WTC11 (cell line): Measurements from ENCODE around the gene KIF3A. TPM values are rescaled to one million over a fixed set of nuclear protein-coding genes. Genes with fewer than 3 reads are reported as not detected.

Experiments used
- ATAC-seq: fragments of 200-7000 bp; cut with Tn5 transposase; 2 replicates; pipeline ENCODE4 v1.10.0; 2021; ENCODE audit warnings: mild to moderate bottlenecking, moderate library complexity
- CTCF ChIA-PET: fragments of 300-600 bp; sonication (Branson Sonifier 250); formaldehyde crosslinking; loops from one replicate; lab custom pipeline; 2021; ENCODE audit warnings: antibody characterized with exemption; lab: Charles Lee
- POLR2A ChIA-PET: fragments of 350-600 bp; sonication (Branson Sonifier 250); formaldehyde crosslinking; loops from one replicate; lab custom pipeline; 2021; ENCODE audit warnings: antibody characterized with exemption; lab: Charles Lee
- DNase-seq: peaks from one replicate; pipeline ENCODE4 v3.0.0; 2021; ENCODE audit warnings: low spot score
- H3K27ac Mint-ChIP-seq: 2 replicates; pipeline ENCODE4 v1.8.0; 2021; ENCODE audit warnings: mixed read lengths
- H3K27me3 Mint-ChIP-seq: 2 replicates; pipeline ENCODE4 v1.8.0; 2021; ENCODE audit warnings: low read depth, mild to moderate bottlenecking, moderate library complexity, mixed read lengths
- H3K36me3 Mint-ChIP-seq: 2 replicates; pipeline ENCODE4 v1.8.0; 2021; ENCODE audit warnings: mixed read lengths
- H3K4me1 Mint-ChIP-seq: 2 replicates; pipeline ENCODE4 v1.8.0; 2022; ENCODE audit warnings: mixed read lengths
- H3K4me3 Mint-ChIP-seq: 2 replicates; pipeline ENCODE4 v1.8.0; 2021; ENCODE audit warnings: mild to moderate bottlenecking, moderate library complexity, mixed read lengths
- H3K9me3 Mint-ChIP-seq: 2 replicates; pipeline ENCODE4 v1.8.0; 2021; ENCODE audit warnings: mixed read lengths
- AFF4 ChIP-seq: sonication (generic); formaldehyde crosslinking; IDR thresholded peaks from 2 replicates; pipeline ENCODE4 v1.8.1; 2023; ENCODE audit warnings: mild to moderate bottlenecking, missing genetic modification reagents, borderline replicate concordance
- ATF1 ChIP-seq: sonication (generic); formaldehyde crosslinking; IDR thresholded peaks from 2 replicates; pipeline ENCODE4 v1.8.1; 2023; ENCODE audit warnings: mild to moderate bottlenecking, moderate library complexity, missing genetic modification reagents
- CBFB ChIP-seq: sonication (generic); formaldehyde crosslinking; IDR thresholded peaks from 2 replicates; pipeline ENCODE4 v1.8.1; 2022; ENCODE audit warnings: mild to moderate bottlenecking, low read depth, missing genetic modification reagents
- CREB1 ChIP-seq: sonication (generic); formaldehyde crosslinking; IDR thresholded peaks from 2 replicates; pipeline ENCODE4 v1.8.0; 2023; ENCODE audit warnings: mild to moderate bottlenecking, missing genetic modification reagents
- FOXP1 ChIP-seq: sonication (generic); formaldehyde crosslinking; IDR thresholded peaks from 2 replicates; pipeline ENCODE4 v1.8.0; 2022; ENCODE audit warnings: missing genetic modification reagents, mild to moderate bottlenecking, moderate library complexity, borderline replicate concordance
- GRHL2 ChIP-seq: fragments of 250-450 bp; sonication (Bioruptor Pico); IDR thresholded peaks from 2 replicates; pipeline ENCODE4 v1.8.0; 2022; ENCODE audit warnings: mild to moderate bottlenecking, moderate library complexity; ENCODE audit not compliant: insufficient replicate concordance, severe bottlenecking
- HMGA2 ChIP-seq: fragments of 250-450 bp; sonication (Bioruptor Pico); IDR thresholded peaks from 2 replicates; pipeline ENCODE4 v1.4.0; 2021; ENCODE audit warnings: mild to moderate bottlenecking, moderate library complexity
- JUN ChIP-seq: sonication (generic); formaldehyde crosslinking; IDR thresholded peaks from 2 replicates; pipeline ENCODE4 v1.8.0; 2023; ENCODE audit warnings: mild to moderate bottlenecking, missing genetic modification reagents
- NFATC4 ChIP-seq: fragments of 250-450 bp; sonication (Bioruptor Pico); IDR thresholded peaks from 2 replicates; pipeline ENCODE4 v1.9.0; 2021; ENCODE audit warnings: mild to moderate bottlenecking
- NFE2L1 ChIP-seq: sonication (generic); formaldehyde crosslinking; IDR thresholded peaks from 2 replicates; pipeline ENCODE4 v1.8.1; 2023; ENCODE audit warnings: missing genetic modification reagents
- NR1H2 ChIP-seq: sonication (generic); formaldehyde crosslinking; IDR thresholded peaks from 2 replicates; pipeline ENCODE4 v1.9.0; 2021; ENCODE audit warnings: mild to moderate bottlenecking, moderate library complexity, missing genetic modification reagents
- OVOL2 ChIP-seq: fragments of 250-450 bp; sonication (Bioruptor Pico); IDR thresholded peaks from 2 replicates; pipeline ENCODE4 v1.9.0; 2021; ENCODE audit warnings: mild to moderate bottlenecking, borderline replicate concordance
- RORB ChIP-seq: fragments of 250-450 bp; sonication (Bioruptor Pico); IDR thresholded peaks from 2 replicates; pipeline ENCODE4 v1.9.0; 2021; ENCODE audit warnings: mild to moderate bottlenecking
- TEAD1 ChIP-seq: sonication (generic); formaldehyde crosslinking; IDR thresholded peaks from 2 replicates; pipeline ENCODE4 v1.8.0; 2022; ENCODE audit warnings: mild to moderate bottlenecking, missing genetic modification reagents
- USF2 ChIP-seq: sonication (generic); formaldehyde crosslinking; IDR thresholded peaks from 2 replicates; pipeline ENCODE4 v1.8.1; 2023; ENCODE audit warnings: mild to moderate bottlenecking, missing genetic modification reagents, moderate library complexity
- ZBTB43 ChIP-seq: sonication (generic); formaldehyde crosslinking; IDR thresholded peaks from 2 replicates; pipeline ENCODE4 v1.8.1; 2023; ENCODE audit warnings: mild to moderate bottlenecking, missing genetic modification reagents
- ZNF219 ChIP-seq: sonication (generic); formaldehyde crosslinking; IDR thresholded peaks from 2 replicates; pipeline ENCODE4 v1.8.0; 2023; ENCODE audit warnings: missing genetic modification reagents, mild to moderate bottlenecking, borderline replicate concordance
- ZNF263 ChIP-seq: sonication (generic); formaldehyde crosslinking; IDR thresholded peaks from 2 replicates; pipeline ENCODE4 v1.8.1; 2022; ENCODE audit warnings: low read depth, mild to moderate bottlenecking, moderate library complexity, missing genetic modification reagents
- total RNA-seq: library from RNA; stranded (reverse); gene quantifications from 3 replicates; pipeline ENCODE4 v1.2.3, GENCODE V29; 2021
- TF ChIP-seq, protein P1 (sequence below): sonication (generic); formaldehyde crosslinking; IDR thresholded peaks from 2 replicates; pipeline ENCODE4 v1.8.0; 2023; ENCODE audit warnings: missing genetic modification reagents, mild to moderate bottlenecking, borderline replicate concordance
- TF ChIP-seq, protein P2 (sequence below): sonication (generic); formaldehyde crosslinking; IDR thresholded peaks from 2 replicates; pipeline ENCODE4 v1.8.1; 2022; ENCODE audit warnings: low read depth, mild to moderate bottlenecking, moderate library complexity, missing genetic modification reagents, borderline replicate concordance

KIF3A gene
- total RNA-seq, 1 experiment from 2014 or later, result 10.1 TPM

GRCh38 chr5:132690156-132690555, 47.2 kb downstream of the KIF3A start (continued):
- no peak for TF ChIP-seq TEAD1 (CRISPR knock-in tag)
- no peak for TF ChIP-seq ATF1 (CRISPR knock-in tag)
- TF ChIP-seq NR1H2 (CRISPR knock-in tag), result no peak
- no peak for TF ChIP-seq AFF4 (CRISPR knock-in tag)
- TF ChIP-seq NFE2L1 (CRISPR knock-in tag), result no peak

- no peaks in the 10 kb centered on the region for H3K36me3 Mint-ChIP-seq
- H3K27me3 Mint-ChIP-seq, result no peaks in the 10 kb centered on the region
- no peak overlapping the region; the same call in 1 of the 2 replicates for H3K27ac Mint-ChIP-seq
- peaks cover 3% of the 10 kb centered on the region; the same call in 1 of the 2 replicates for H3K9me3 Mint-ChIP-seq
- CTCF ChIA-PET, result interaction anchor here (1.6 kb wide), 1 partner anchor 12 kb away, joined by 7 read pairs; no protein-coding TSS in a partner anchor
- H3K4me1 Mint-ChIP-seq, result no peaks in the 10 kb centered on the region
- ATAC-seq (no peak), DNase-seq (no peak)
- POLR2A ChIA-PET, result no interaction called here
- H3K4me3 Mint-ChIP-seq, result no peak overlapping the region
- TF ChIP-seq ZNF263 (CRISPR knock-in tag) (no peak), CREB1 (CRISPR knock-in tag) (no peak)
These were observed 47.8 kb downstream of the KIF3A start for GRCh38 chr5:132689513-132689912.

DNA sequence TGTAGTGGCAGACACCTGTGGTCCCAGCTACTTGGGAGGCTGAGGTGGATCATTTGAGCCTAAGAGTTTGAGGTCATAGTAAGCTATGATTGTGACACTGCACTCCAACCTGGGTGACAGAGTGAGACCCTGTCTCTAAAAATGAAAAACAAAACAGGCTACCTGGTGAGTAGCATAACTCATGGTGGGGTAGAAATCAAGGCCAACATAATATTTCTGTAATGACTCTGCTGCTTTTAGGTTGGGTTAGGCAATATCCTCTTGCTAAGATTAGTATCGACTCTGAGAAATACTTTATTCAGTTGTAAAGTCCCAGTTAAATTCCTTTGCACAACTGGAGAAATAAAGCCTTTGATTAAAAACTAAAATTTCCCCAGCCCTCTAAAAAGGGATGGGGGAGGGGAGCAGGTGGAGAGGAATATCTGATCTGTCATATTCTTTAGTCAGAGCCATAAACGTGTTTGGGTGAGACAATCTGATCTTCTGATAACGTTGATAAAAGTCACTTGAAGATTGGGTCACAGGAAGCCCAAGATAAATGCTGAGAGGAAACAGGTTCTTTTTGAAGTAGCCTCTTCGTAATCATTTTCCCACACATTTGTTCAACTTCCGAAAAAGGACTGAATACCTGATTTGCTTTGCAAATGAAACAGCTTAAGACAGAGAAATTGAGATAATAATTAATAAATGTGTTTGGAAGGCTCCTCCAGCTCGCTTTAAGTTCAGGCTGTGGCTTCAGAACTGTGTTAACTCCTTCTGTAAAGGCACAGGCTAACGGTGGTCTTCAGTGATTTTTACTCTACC, 48.6 kb downstream of the KIF3A start:
- ChIA-PET POLR2A (interaction anchor here (0.6 kb wide), 1 partner anchor 288 kb away, joined by 5 read pairs; no protein-coding TSS in a partner anchor), CTCF (interaction anchor here (1.6 kb wide), 1 partner anchor 11 kb away, joined by 7 read pairs; no protein-coding TSS in a partner anchor)
- Mint-ChIP-seq H3K27ac (0 out of 2 replicates have a peak overlapping the region, but pooled peaks have one; percentile 3), H3K9me3 (peaks cover 3% of the 10 kb centered on the region; the same call in 1 of the 2 replicates), H3K27me3 (no peaks in the 10 kb centered on the region), H3K4me1 (no peaks in the 10 kb centered on the region), H3K4me3 (no peak overlapping the region), H3K36me3 (no peaks in the 10 kb centered on the region)
- ATAC-seq (no peak), DNase-seq (no peak)
- TF ChIP-seq JUN, result no peak
- no peak for TF ChIP-seq ZBTB43 (CRISPR knock-in tag)
- TF ChIP-seq, protein P1, sequence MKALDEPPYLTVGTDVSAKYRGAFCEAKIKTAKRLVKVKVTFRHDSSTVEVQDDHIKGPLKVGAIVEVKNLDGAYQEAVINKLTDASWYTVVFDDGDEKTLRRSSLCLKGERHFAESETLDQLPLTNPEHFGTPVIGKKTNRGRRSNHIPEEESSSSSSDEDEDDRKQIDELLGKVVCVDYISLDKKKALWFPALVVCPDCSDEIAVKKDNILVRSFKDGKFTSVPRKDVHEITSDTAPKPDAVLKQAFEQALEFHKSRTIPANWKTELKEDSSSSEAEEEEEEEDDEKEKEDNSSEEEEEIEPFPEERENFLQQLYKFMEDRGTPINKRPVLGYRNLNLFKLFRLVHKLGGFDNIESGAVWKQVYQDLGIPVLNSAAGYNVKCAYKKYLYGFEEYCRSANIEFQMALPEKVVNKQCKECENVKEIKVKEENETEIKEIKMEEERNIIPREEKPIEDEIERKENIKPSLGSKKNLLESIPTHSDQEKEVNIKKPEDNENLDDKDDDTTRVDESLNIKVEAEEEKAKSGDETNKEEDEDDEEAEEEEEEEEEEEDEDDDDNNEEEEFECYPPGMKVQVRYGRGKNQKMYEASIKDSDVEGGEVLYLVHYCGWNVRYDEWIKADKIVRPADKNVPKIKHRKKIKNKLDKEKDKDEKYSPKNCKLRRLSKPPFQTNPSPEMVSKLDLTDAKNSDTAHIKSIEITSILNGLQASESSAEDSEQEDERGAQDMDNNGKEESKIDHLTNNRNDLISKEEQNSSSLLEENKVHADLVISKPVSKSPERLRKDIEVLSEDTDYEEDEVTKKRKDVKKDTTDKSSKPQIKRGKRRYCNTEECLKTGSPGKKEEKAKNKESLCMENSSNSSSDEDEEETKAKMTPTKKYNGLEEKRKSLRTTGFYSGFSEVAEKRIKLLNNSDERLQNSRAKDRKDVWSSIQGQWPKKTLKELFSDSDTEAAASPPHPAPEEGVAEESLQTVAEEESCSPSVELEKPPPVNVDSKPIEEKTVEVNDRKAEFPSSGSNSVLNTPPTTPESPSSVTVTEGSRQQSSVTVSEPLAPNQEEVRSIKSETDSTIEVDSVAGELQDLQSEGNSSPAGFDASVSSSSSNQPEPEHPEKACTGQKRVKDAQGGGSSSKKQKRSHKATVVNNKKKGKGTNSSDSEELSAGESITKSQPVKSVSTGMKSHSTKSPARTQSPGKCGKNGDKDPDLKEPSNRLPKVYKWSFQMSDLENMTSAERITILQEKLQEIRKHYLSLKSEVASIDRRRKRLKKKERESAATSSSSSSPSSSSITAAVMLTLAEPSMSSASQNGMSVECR, result no peak
- TF ChIP-seq OVOL2 (CRISPR knock-in tag), result no peak
- no peak for TF ChIP-seq USF2 (CRISPR knock-in tag)
- no peak for TF ChIP-seq GRHL2 (CRISPR knock-in tag)
- no peak for TF ChIP-seq HMGA2 (CRISPR knock-in tag)
- no peak for TF ChIP-seq CREB1 (CRISPR knock-in tag)
- no peak for TF ChIP-seq NR1H2 (CRISPR knock-in tag)
- no peak for TF ChIP-seq CBFB (CRISPR knock-in tag)
- no peak for TF ChIP-seq FOXP1 (CRISPR knock-in tag)
- TF ChIP-seq RORB (CRISPR knock-in tag), result no peak
- TF ChIP-seq NFATC4 (CRISPR knock-in tag), result no peak
- no peak for TF ChIP-seq ZNF219
- TF ChIP-seq, protein P2, sequence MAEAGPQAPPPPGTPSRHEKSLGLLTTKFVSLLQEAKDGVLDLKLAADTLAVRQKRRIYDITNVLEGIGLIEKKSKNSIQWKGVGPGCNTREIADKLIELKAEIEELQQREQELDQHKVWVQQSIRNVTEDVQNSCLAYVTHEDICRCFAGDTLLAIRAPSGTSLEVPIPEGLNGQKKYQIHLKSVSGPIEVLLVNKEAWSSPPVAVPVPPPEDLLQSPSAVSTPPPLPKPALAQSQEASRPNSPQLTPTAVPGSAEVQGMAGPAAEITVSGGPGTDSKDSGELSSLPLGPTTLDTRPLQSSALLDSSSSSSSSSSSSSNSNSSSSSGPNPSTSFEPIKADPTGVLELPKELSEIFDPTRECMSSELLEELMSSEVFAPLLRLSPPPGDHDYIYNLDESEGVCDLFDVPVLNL (CRISPR knock-in tag), result no peak
